HepG2 (cell line): ENCODE measurements around the gene GPR143. TPM values are rescaled to one million over a fixed set of nuclear protein-coding genes. Genes with fewer than 3 reads are reported as not detected.

Experiments used
- HMGA1 ChIP-seq: sonication (generic); formaldehyde crosslinking; conservative IDR thresholded peaks from 2 replicates; pipeline ENCODE4 v1.4.0; 2020; ENCODE audit warnings: missing genetic modification reagents
- ISL2 ChIP-seq: sonication (generic); formaldehyde crosslinking; IDR thresholded peaks from 2 replicates; pipeline ENCODE4 v1.5.0; 2020; ENCODE audit warnings: missing genetic modification reagents
- NFYC ChIP-seq: IDR thresholded peaks from 2 replicates; pipeline ENCODE4 v1.6.1; 2016; ENCODE audit warnings: missing genetic modification reagents, missing compliant biosample characterization
- polyA plus RNA-seq, 8 experiments: library from polyadenylated mRNA; depleted of rRNA in 3 of 8; stranded (reverse) in 7 of 8; unstranded in 1 of 8; fragments of >200 nt; fragmentation: Illumina TruSeq in 4 of 8; extraction: Trizol in 4 of 8; gene quantifications; 2 replicates each; pipeline versions ENCODE4 v1.2.1 to v1.2.3, GENCODE V29; 2011 to 2016; ENCODE audit warnings: low read depth in 4 of 8, missing spikeins in 1 of 8, mixed read lengths in 1 of 8; ENCODE audit not compliant: insufficient read depth in 1 of 8
- total RNA-seq, 5 experiments: library from RNA; depleted of rRNA; stranded (reverse); fragments of >200 nt; fragmentation: Illumina TruSeq; extraction: Trizol; gene quantifications; 2 replicates each; pipeline ENCODE4 v1.2.3, GENCODE V29; 2016; ENCODE audit warnings: low read depth in 1 of 5
- TF ChIP-seq, protein P1 (sequence below): sonication (generic); formaldehyde crosslinking; IDR thresholded peaks from 2 replicates; pipeline ENCODE4 v1.4.0; 2020; ENCODE audit warnings: mild to moderate bottlenecking, missing genetic modification reagents, borderline replicate concordance
- TF ChIP-seq, protein P2 (sequence below): IDR thresholded peaks from 2 replicates; pipeline ENCODE4 v1.6.1; 2016; ENCODE audit warnings: low read depth, control low read depth

GPR143 gene
- total and polyA plus RNA-seq, 2 of the 13 experiments (the other 11 are each of a cell fraction or from before 2014, with no cell fraction given) = 0.30 to 0.89 TPM

DNA sequence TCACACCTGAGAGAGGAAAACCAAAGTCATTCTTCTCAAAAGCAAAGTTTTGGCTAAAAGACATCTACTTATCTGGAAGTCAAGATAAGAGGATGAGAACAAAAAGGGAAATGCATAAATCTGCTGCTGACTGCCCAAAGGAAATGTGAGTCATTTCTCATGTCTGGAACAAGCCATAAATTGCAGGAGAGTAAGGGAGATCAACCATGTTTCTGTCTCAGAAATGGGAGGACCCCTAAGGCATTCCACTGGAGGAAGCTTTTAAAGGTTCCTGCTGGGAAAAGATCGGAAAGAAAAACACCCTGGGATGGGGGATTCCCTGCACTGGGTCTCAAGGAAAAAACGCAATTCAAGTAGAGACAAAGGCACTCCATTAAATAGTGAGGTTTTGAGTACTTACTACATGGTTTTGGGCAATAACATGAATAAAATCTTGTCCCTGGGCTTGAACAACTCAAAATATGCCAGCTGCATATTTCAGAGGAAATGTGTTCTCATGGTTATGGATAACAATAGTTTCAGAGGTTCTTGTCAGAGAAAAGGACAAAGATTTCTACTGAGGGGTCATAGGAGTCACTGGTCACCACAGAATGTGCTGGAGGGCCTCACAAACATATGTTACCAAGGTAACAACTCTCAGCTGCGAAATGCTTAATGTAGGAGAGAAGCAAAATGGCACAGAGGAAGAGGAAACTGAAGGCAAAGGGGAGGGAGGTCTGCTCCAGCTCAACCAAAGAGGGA is 19.3 kb downstream of the GPR143 start (continued):
- TF ChIP-seq, protein P1, sequence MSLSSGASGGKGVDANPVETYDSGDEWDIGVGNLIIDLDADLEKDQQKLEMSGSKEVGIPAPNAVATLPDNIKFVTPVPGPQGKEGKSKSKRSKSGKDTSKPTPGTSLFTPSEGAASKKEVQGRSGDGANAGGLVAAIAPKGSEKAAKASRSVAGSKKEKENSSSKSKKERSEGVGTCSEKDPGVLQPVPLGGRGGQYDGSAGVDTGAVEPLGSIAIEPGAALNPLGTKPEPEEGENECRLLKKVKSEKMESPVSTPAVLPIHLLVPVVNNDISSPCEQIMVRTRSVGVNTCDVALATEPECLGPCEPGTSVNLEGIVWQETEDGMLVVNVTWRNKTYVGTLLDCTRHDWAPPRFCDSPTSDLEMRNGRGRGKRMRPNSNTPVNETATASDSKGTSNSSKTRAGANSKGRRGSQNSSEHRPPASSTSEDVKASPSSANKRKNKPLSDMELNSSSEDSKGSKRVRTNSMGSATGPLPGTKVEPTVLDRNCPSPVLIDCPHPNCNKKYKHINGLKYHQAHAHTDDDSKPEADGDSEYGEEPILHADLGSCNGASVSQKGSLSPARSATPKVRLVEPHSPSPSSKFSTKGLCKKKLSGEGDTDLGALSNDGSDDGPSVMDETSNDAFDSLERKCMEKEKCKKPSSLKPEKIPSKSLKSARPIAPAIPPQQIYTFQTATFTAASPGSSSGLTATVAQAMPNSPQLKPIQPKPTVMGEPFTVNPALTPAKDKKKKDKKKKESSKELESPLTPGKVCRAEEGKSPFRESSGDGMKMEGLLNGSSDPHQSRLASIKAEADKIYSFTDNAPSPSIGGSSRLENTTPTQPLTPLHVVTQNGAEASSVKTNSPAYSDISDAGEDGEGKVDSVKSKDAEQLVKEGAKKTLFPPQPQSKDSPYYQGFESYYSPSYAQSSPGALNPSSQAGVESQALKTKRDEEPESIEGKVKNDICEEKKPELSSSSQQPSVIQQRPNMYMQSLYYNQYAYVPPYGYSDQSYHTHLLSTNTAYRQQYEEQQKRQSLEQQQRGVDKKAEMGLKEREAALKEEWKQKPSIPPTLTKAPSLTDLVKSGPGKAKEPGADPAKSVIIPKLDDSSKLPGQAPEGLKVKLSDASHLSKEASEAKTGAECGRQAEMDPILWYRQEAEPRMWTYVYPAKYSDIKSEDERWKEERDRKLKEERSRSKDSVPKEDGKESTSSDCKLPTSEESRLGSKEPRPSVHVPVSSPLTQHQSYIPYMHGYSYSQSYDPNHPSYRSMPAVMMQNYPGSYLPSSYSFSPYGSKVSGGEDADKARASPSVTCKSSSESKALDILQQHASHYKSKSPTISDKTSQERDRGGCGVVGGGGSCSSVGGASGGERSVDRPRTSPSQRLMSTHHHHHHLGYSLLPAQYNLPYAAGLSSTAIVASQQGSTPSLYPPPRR (CRISPR knock-in tag) = no peak
- TF ChIP-seq NFYC (CRISPR knock-in tag) (no peak), ISL2 (no peak), HMGA1 (no peak)
- TF ChIP-seq, protein P2, sequence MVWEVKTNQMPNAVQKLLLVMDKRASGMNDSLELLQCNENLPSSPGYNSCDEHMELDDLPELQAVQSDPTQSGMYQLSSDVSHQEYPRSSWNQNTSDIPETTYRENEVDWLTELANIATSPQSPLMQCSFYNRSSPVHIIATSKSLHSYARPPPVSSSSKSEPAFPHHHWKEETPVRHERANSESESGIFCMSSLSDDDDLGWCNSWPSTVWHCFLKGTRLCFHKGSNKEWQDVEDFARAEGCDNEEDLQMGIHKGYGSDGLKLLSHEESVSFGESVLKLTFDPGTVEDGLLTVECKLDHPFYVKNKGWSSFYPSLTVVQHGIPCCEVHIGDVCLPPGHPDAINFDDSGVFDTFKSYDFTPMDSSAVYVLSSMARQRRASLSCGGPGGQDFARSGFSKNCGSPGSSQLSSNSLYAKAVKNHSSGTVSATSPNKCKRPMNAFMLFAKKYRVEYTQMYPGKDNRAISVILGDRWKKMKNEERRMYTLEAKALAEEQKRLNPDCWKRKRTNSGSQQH (CRISPR knock-in tag) = no peak
